HUDEP-2 (cell line): ENCODE measurements around the gene SHTN1.

Source experiments
- DNase-seq, 76 experiments: peaks; one replicate each; lab custom pipeline; 2025; ENCODE audit not compliant: unreplicated experiment in 76 of 76; lab: John Stamatoyannopoulos, UW

SHTN1 gene

GRCh38 chr10:116919706-116920105 lies 85.3 kb downstream of the SHTN1 start:
- no peak for DNase-seq

- DNase-seq = no peak
These were observed 85.8 kb downstream of the SHTN1 start for GRCh38 chr10:116919164-116919563.

GRCh38 chr10:116918583-116918982 lies 86.4 kb downstream of the SHTN1 start:
- DNase-seq = no peak

- no peak for DNase-seq
These were observed 87.5 kb downstream of the SHTN1 start for GRCh38 chr10:116917481-116917880.

GRCh38 chr10:116915340-116915739 lies 89.6 kb downstream of the SHTN1 start:
- DNase-seq = no peak

- no peak for DNase-seq
These were observed 91.3 kb downstream of the SHTN1 start for GRCh38 chr10:116913695-116914094.

- DNase-seq = no peak
These were observed 92.8 kb downstream of the SHTN1 start for GRCh38 chr10:116912162-116912561.

- no peak for DNase-seq
These were observed 94.1 kb downstream of the SHTN1 start for GRCh38 chr10:116910910-116911309.

- no peak for DNase-seq
These were observed 95.7 kb downstream of the SHTN1 start for GRCh38 chr10:116909307-116909706.

GRCh38 chr10:116907245-116907987 lies 97.6 kb downstream of the SHTN1 start:
- no peak for DNase-seq

GRCh38 chr10:116905845-116906210 lies 99.2 kb downstream of the SHTN1 start:
- no peak for DNase-seq

GRCh38 chr10:116899626-116900025 lies 105.4 kb downstream of the SHTN1 start:
- no peak for DNase-seq

- DNase-seq = no peak
These were observed 111.3 kb downstream of the SHTN1 start for GRCh38 chr10:116893686-116894037.

GRCh38 chr10:116892907-116893685 lies 111.9 kb downstream of the SHTN1 start:
- DNase-seq = no peak

- peak in 1 of 76 experiments; percentile 1 for DNase-seq
These were observed 113.8 kb downstream of the SHTN1 start for GRCh38 chr10:116891208-116891607.

GRCh38 chr10:116889066-116889465 lies 115.9 kb downstream of the SHTN1 start:
- no peak for DNase-seq

- DNase-seq = no peak
These were observed 116.5 kb downstream of the SHTN1 start for GRCh38 chr10:116888380-116889055.

- DNase-seq = no peak
These were observed 118.2 kb downstream of the SHTN1 start for GRCh38 chr10:116886772-116887171.

GRCh38 chr10:116882639-116883038 lies 122.3 kb downstream of the SHTN1 start:
- no peak for DNase-seq

- DNase-seq = no peak
These were observed 124.1 kb downstream of the SHTN1 start for GRCh38 chr10:116880716-116881482.

GRCh38 chr10:116879817-116880216 lies 125.2 kb downstream of the SHTN1 start:
- no peak for DNase-seq
